ENCODE data around the gene GOLGA2. TPM values are rescaled to one million over a fixed set of nuclear protein-coding genes. Genes with fewer than 3 reads are reported as not detected.

GOLGA2 gene
- total and polyA plus RNA-seq, 9 donors = 78.6 to 109 (median 91.6) TPM

Other genes with a start within 250 kb of the GOLGA2 start
- gene NAIF1, start 208.7 kb downstream of the GOLGA2 start, total RNA-seq = 10.0 TPM
- 1 to 10 TPM; 7.4 to 8.9 (median 8.3) TPM for gene NAIF1, start 208.7 kb downstream of the GOLGA2 start, polyA plus RNA-seq (ENCODE audit: insufficient read depth in 1 of 8, insufficient read length in 8 of 8, low replicate concordance in 1 of 8)
- gene SLC25A25, start 207.8 kb downstream of the GOLGA2 start, total RNA-seq = 14.6 TPM
- gene SLC25A25, start 207.8 kb downstream of the GOLGA2 start, polyA plus RNA-seq (ENCODE audit: insufficient read depth in 1 of 8, insufficient read length in 8 of 8, low replicate concordance in 1 of 8) = 10 to 100 TPM; 12.9 to 15.3 (median 14.2) TPM
- gene PTGES2, start 148.3 kb downstream of the GOLGA2 start, total RNA-seq = 30.1 TPM
- 10 to 100 TPM; 40.0 to 45.3 (median 41.5) TPM for gene PTGES2, start 148.3 kb downstream of the GOLGA2 start, polyA plus RNA-seq (ENCODE audit: insufficient read depth in 1 of 8, insufficient read length in 8 of 8, low replicate concordance in 1 of 8)
- 0.09 TPM for gene LCN2, start 126.6 kb downstream of the GOLGA2 start, total RNA-seq
- 1 to 10 TPM in 5 of 8 donors, under 1 TPM in 3; 0.72 to 2.8 (median 1.3) TPM for gene LCN2, start 126.6 kb downstream of the GOLGA2 start, polyA plus RNA-seq (ENCODE audit: insufficient read depth in 1 of 8, insufficient read length in 8 of 8, low replicate concordance in 1 of 8)
- gene BBLN, start 115.7 kb downstream of the GOLGA2 start, total RNA-seq = 41.1 TPM
- 10 to 100 TPM; 25.5 to 37.8 (median 29.3) TPM for gene BBLN, start 115.7 kb downstream of the GOLGA2 start, polyA plus RNA-seq (ENCODE audit: insufficient read depth in 1 of 8, insufficient read length in 8 of 8, low replicate concordance in 1 of 8)
- 36.4 TPM for gene CIZ1, start 84.4 kb downstream of the GOLGA2 start, total RNA-seq
- gene CIZ1, start 84.4 kb downstream of the GOLGA2 start, polyA plus RNA-seq (ENCODE audit: insufficient read depth in 1 of 8, insufficient read length in 8 of 8, low replicate concordance in 1 of 8) = 100 to 1,000 TPM in 5 of 8 donors, 10 to 100 TPM in 3; 92.8 to 120 (median 104) TPM
- gene DNM1, start 72.6 kb downstream of the GOLGA2 start, total RNA-seq = 18.5 TPM
- gene DNM1, start 72.6 kb downstream of the GOLGA2 start, polyA plus RNA-seq (ENCODE audit: insufficient read depth in 1 of 8, insufficient read length in 8 of 8, low replicate concordance in 1 of 8) = 10 to 100 TPM; 33.5 to 75.6 (median 45.0) TPM
- gene SWI5, start 269 bp upstream of the GOLGA2 start, total RNA-seq = 29.9 TPM
- gene SWI5, start 269 bp upstream of the GOLGA2 start, polyA plus RNA-seq (ENCODE audit: insufficient read depth in 1 of 8, insufficient read length in 8 of 8, low replicate concordance in 1 of 8) = 10 to 100 TPM; 20.5 to 29.6 (median 25.0) TPM
- 23.9 TPM for gene TRUB2, start 46.4 kb upstream of the GOLGA2 start, total RNA-seq
- 10 to 100 TPM; 20.0 to 25.3 (median 23.6) TPM for gene TRUB2, start 46.4 kb upstream of the GOLGA2 start, polyA plus RNA-seq (ENCODE audit: insufficient read depth in 1 of 8, insufficient read length in 8 of 8, low replicate concordance in 1 of 8)
- gene COQ4, start 46.8 kb upstream of the GOLGA2 start, total RNA-seq = 26.0 TPM
- gene COQ4, start 46.8 kb upstream of the GOLGA2 start, polyA plus RNA-seq (ENCODE audit: insufficient read depth in 1 of 8, insufficient read length in 8 of 8, low replicate concordance in 1 of 8) = 10 to 100 TPM; 24.4 to 39.3 (median 32.8) TPM
- gene SLC27A4, start 64.5 kb upstream of the GOLGA2 start, total RNA-seq = 7.2 TPM
- 10 to 100 TPM; 11.8 to 16.3 (median 13.2) TPM for gene SLC27A4, start 64.5 kb upstream of the GOLGA2 start, polyA plus RNA-seq (ENCODE audit: insufficient read depth in 1 of 8, insufficient read length in 8 of 8, low replicate concordance in 1 of 8)
- 48.3 TPM for gene URM1, start 95.4 kb upstream of the GOLGA2 start, total RNA-seq
- 10 to 100 TPM; 55.4 to 82.2 (median 68.5) TPM for gene URM1, start 95.4 kb upstream of the GOLGA2 start, polyA plus RNA-seq (ENCODE audit: insufficient read depth in 1 of 8, insufficient read length in 8 of 8, low replicate concordance in 1 of 8)
- gene CERCAM, start 144.8 kb upstream of the GOLGA2 start, total RNA-seq = 57.6 TPM
- 100 to 1,000 TPM in 2 of 8 donors, 10 to 100 TPM in 6; 84.1 to 109 (median 97.0) TPM for gene CERCAM, start 144.8 kb upstream of the GOLGA2 start, polyA plus RNA-seq (ENCODE audit: insufficient read depth in 1 of 8, insufficient read length in 8 of 8, low replicate concordance in 1 of 8)
- gene ODF2, start 180.0 kb upstream of the GOLGA2 start, total RNA-seq = 23.5 TPM
- gene ODF2, start 180.0 kb upstream of the GOLGA2 start, polyA plus RNA-seq (ENCODE audit: insufficient read depth in 1 of 8, insufficient read length in 8 of 8, low replicate concordance in 1 of 8) = 10 to 100 TPM; 25.5 to 41.8 (median 27.0) TPM
- 19.6 TPM for gene GLE1, start 228.7 kb upstream of the GOLGA2 start, total RNA-seq
- 10 to 100 TPM; 16.9 to 20.4 (median 19.7) TPM for gene GLE1, start 228.7 kb upstream of the GOLGA2 start, polyA plus RNA-seq (ENCODE audit: insufficient read depth in 1 of 8, insufficient read length in 8 of 8, low replicate concordance in 1 of 8)